Endothelial cell of umbilical vein (primary cell): Measurements from ENCODE around the gene ZNFX1.

Experiments
- EZH2 ChIP-seq: IDR thresholded peaks from 2 replicates; pipeline ENCODE4 v1.6.1; 2012; ENCODE audit warnings: borderline replicate concordance, low read depth, mild to moderate bottlenecking, moderate library complexity, low read length, inconsistent platforms; ENCODE audit not compliant: severe bottlenecking
- FOS ChIP-seq: IDR thresholded peaks from 2 replicates; pipeline ENCODE4 v1.6.1; 2011; ENCODE audit warnings: mild to moderate bottlenecking, low read length, moderate library complexity, borderline replicate concordance; ENCODE audit not compliant: insufficient read depth
- GATA2 ChIP-seq: IDR thresholded peaks from 2 replicates; pipeline ENCODE4 v1.7.0; 2011; ENCODE audit warnings: low read depth, mild to moderate bottlenecking, moderate library complexity, mixed read lengths, low read length; ENCODE audit not compliant: insufficient read length, insufficient read depth
- JUN ChIP-seq: IDR thresholded peaks from 2 replicates; pipeline ENCODE4 v1.6.1; 2011; ENCODE audit warnings: borderline replicate concordance, low read depth; ENCODE audit not compliant: insufficient read length, insufficient read depth
- MAX ChIP-seq: IDR thresholded peaks from 2 replicates; pipeline ENCODE4 v1.6.1; 2011; ENCODE audit not compliant: insufficient read depth, insufficient read length
- MYC ChIP-seq: IDR thresholded peaks from one replicate; pipeline ENCODE4 v1.6.1; 2011; ENCODE audit warnings: mild to moderate bottlenecking, low read depth, low read length
- POLR2A ChIP-seq: IDR thresholded peaks from 2 replicates; pipeline ENCODE4 v1.6.1; 2012; ENCODE audit warnings: low read depth, mild to moderate bottlenecking, control low read depth, low read length
- POLR2AphosphoS5 ChIP-seq: IDR thresholded peaks from 2 replicates; pipeline ENCODE4 v1.6.1; 2012; ENCODE audit warnings: low read depth, mild to moderate bottlenecking, control low read depth, low read length, moderate library complexity; ENCODE audit not compliant: insufficient read depth
- TF ChIP-seq, protein P1 (sequence below), 2 donors: IDR thresholded peaks; 1 replicate in 1 of 2; 2 replicates in 1 of 2; pipeline ENCODE4 v1.5.1; 2011; ENCODE audit warnings: low read length in 2 of 2, mild to moderate bottlenecking in 2 of 2, moderate library complexity in 2 of 2, control low read depth in 1 of 2, inconsistent platforms in 1 of 2, low read depth in 1 of 2; ENCODE audit not compliant: insufficient read depth in 1 of 2; ENCODE audit errors: extremely low read depth in 1 of 2

- TF ChIP-seq, protein P1, sequence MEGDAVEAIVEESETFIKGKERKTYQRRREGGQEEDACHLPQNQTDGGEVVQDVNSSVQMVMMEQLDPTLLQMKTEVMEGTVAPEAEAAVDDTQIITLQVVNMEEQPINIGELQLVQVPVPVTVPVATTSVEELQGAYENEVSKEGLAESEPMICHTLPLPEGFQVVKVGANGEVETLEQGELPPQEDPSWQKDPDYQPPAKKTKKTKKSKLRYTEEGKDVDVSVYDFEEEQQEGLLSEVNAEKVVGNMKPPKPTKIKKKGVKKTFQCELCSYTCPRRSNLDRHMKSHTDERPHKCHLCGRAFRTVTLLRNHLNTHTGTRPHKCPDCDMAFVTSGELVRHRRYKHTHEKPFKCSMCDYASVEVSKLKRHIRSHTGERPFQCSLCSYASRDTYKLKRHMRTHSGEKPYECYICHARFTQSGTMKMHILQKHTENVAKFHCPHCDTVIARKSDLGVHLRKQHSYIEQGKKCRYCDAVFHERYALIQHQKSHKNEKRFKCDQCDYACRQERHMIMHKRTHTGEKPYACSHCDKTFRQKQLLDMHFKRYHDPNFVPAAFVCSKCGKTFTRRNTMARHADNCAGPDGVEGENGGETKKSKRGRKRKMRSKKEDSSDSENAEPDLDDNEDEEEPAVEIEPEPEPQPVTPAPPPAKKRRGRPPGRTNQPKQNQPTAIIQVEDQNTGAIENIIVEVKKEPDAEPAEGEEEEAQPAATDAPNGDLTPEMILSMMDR (IDR thresholded peaks at IDR 0.05; ENCODE audit: extremely low read depth in 1 of 2, insufficient read depth in 1 of 2, low read depth in 1 of 2, low read length in 2 of 2) = no peak
- TF ChIP-seq POLR2A (no peak), FOS (no peak), POLR2AphosphoS5 (no peak), EZH2 (no peak), JUN (no peak), MAX (no peak), MYC (no peak), GATA2 (no peak)
These were observed 2.6 kb downstream of the ZNFX1 start for GRCh38 chr20:49275216-49275615.
